Upper lobe of left lung (tissue), 6 donors: ENCODE results near the gene ATP12A. TPM values are rescaled to one million over a fixed set of nuclear protein-coding genes. Genes with fewer than 3 reads are reported as not detected.

Experiments
- ATAC-seq, 2 donors: fragments of 200-7000 bp; cut with Tn5 transposase; one replicate each; pipeline ENCODE4 v1.9.1; 2022; ENCODE audit warnings: mild to moderate bottlenecking in 2 of 2, moderate library complexity in 2 of 2; ENCODE audit not compliant: low FRiP score in 2 of 2
- DNase-seq, 2 donors: peaks; one replicate each; pipeline ENCODE4 v3.0.0-alpha.2; 2019 to 2020
- H3K27ac ChIP-seq, 4 donors: fragments of 200-600 bp; sonication (generic); one replicate each; pipeline ENCODE4 v1.5.1; 2016 to 2019
- H3K27me3 ChIP-seq, 4 donors: fragments of 200-600 bp; sonication (generic); one replicate each; pipeline ENCODE4 v1.5.1; 2017 to 2019
- H3K36me3 ChIP-seq, 4 donors: fragments of 200-600 bp; sonication (generic); one replicate each; pipeline ENCODE4 v1.5.1; 2016 to 2019
- H3K4me1 ChIP-seq, 4 donors: fragments of 200-600 bp; sonication (generic); one replicate each; pipeline ENCODE4 v1.5.1; 2018 to 2019
- H3K4me3 ChIP-seq, 4 donors: fragments of 200-600 bp; sonication (generic); one replicate each; pipeline ENCODE4 v1.5.1; 2017 to 2019; ENCODE audit warnings: mild to moderate bottlenecking in 2 of 4, moderate library complexity in 1 of 4
- H3K9me3 ChIP-seq, 4 donors: fragments of 200-600 bp; sonication (generic); one replicate each; pipeline ENCODE4 v1.5.1; 2018 to 2019
- EP300 ChIP-seq, 4 donors: sonication (generic); formaldehyde crosslinking; IDR thresholded peaks; one replicate each; pipeline ENCODE4 v1.5.1; 2017; ENCODE audit warnings: antibody characterized with exemption in 4 of 4, control low read depth in 2 of 4
- POLR2A ChIP-seq, 4 donors: fragments of 450-650 bp; IDR thresholded peaks; one replicate each; pipeline ENCODE4 v1.5.1; 2016 to 2017; ENCODE audit warnings: antibody characterized with exemption in 4 of 4, mild to moderate bottlenecking in 2 of 4
- POLR2AphosphoS5 ChIP-seq, 2 donors: sonication (generic); formaldehyde crosslinking; IDR thresholded peaks; one replicate each; pipeline ENCODE4 v1.5.1; 2017; ENCODE audit warnings: antibody characterized with exemption in 2 of 2
- WGBS, 2 donors: methylation state at CpG; one replicate each; pipeline ENCODE4 v1.1.5; 2017 to 2018; 5-methylcytosine and 5-hydroxymethylcytosine counted together
- total RNA-seq, 6 donors: library from RNA; depleted of rRNA in 4 of 6; stranded (reverse); fragments of >200 nt in 4 of 6; gene quantifications; one replicate each; pipeline versions ENCODE4 v1.1.0 to v1.2.1, GENCODE V29; 2016 to 2021
- TF ChIP-seq, protein P1 (sequence below), 6 experiments: fragments of 450-650 bp in 4 of 6; fragments of 200-600 bp in 2 of 6; sonication (generic) in 2 of 6; IDR thresholded peaks; one replicate each; pipeline ENCODE4 v1.5.1; 2016 to 2019; ENCODE audit warnings: antibody characterized with exemption in 6 of 6
- donor health status: DM: no; HTN: no; CAD: no; lungs with moderate emphysema.
- donor health status: DM: no; HTN: yes; CAD: no; lungs with severe emphysema.

ATP12A gene
- total RNA-seq, 6 donors from 2014 or later = 0.22 to 10.0 (median 0.34) TPM; not detected in 1

DNA sequence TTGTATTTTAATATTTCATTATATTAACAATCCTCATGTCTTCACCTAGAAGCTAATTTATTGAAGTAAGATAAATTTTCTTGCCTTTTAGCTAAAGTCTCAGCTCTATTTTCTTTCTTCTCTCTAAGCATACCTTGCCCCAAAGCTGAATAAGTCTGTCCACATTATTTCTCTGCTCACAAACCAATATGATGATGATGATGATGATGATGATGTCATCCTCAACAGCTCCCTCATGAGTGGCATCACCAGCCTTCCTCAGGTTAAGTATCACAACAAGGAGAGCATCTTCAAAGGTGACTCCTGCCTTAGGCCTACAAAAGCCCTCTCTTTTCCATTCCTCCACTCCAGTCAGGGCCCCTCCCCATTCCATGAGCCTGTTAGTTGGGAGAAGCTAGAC, 31.9 kb upstream of the ATP12A start:
- Histone ChIP-seq H3K4me1 (peaks cover 0 to 5% (median 0%) of the 10 kb centered on the region in 4 donors), H3K4me3 (no peak overlapping the region), H3K36me3 (no peaks in the 10 kb centered on the region), H3K9me3 (no peaks in the 10 kb centered on the region), H3K27me3 (no peaks in the 10 kb centered on the region), H3K27ac (no peak overlapping the region)
- TF ChIP-seq, protein P1, sequence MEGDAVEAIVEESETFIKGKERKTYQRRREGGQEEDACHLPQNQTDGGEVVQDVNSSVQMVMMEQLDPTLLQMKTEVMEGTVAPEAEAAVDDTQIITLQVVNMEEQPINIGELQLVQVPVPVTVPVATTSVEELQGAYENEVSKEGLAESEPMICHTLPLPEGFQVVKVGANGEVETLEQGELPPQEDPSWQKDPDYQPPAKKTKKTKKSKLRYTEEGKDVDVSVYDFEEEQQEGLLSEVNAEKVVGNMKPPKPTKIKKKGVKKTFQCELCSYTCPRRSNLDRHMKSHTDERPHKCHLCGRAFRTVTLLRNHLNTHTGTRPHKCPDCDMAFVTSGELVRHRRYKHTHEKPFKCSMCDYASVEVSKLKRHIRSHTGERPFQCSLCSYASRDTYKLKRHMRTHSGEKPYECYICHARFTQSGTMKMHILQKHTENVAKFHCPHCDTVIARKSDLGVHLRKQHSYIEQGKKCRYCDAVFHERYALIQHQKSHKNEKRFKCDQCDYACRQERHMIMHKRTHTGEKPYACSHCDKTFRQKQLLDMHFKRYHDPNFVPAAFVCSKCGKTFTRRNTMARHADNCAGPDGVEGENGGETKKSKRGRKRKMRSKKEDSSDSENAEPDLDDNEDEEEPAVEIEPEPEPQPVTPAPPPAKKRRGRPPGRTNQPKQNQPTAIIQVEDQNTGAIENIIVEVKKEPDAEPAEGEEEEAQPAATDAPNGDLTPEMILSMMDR (IDR thresholded peaks at IDR 0.05) = no peak
- no peak for TF ChIP-seq POLR2A (IDR thresholded peaks at IDR 0.05)
- no peak for TF ChIP-seq POLR2AphosphoS5 (IDR thresholded peaks at IDR 0.05)
- no peak for TF ChIP-seq EP300 (IDR thresholded peaks at IDR 0.05)
- DNase-seq (no peak), ATAC-seq (no peak)

DNA sequence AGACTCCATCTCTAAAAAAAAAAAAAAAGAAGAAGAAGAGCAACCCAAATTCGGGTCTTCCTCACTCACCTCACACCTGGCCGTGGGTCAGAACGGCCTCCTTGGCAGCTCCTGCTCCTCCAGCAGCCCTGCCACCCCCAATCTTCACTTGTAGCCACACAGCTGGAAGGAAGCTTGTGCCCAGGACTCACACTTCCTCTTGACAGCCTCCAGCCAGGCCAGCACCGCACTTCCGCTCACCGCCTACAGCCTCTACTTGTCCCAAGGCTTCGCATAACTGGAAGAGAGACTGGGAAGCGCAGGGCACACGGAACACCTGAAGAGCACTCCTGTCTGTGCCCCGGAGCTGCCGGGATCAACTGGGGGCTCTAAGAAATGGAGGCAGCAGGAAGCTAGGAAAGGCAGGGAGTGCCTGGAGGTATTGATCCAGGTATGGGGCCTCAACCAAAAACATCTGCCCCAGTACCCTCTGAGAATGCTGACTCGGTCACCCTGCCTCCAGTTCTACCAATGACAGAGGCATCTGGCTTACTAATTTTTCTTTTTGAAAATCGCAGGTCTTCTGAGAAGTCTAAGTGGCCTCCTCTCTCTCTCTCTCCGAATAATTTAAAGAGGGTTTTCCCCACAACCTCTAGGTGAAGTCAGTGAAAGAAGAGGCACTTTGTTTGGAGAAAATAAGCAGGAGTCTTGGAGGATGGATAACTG, 31.1 kb upstream of the ATP12A start:
- Histone ChIP-seq H3K4me1 (peaks cover 0 to 5% (median 0%) of the 10 kb centered on the region in 4 donors), H3K36me3 (no peaks in the 10 kb centered on the region), H3K27me3 (no peaks in the 10 kb centered on the region), H3K4me3 (no peak overlapping the region), H3K27ac (no peak overlapping the region), H3K9me3 (no peaks in the 10 kb centered on the region)
- DNase-seq = peak in 1 of 2 donors; percentile 43
- WGBS, 2 donors = 81 to 91% methylated on average over 14 of the region's 14 CpGs
- no peak for TF ChIP-seq POLR2AphosphoS5 (IDR thresholded peaks at IDR 0.05)
- no peak for TF ChIP-seq EP300 (IDR thresholded peaks at IDR 0.05)
- TF ChIP-seq, protein P1 (IDR thresholded peaks at IDR 0.05) = no peak
- TF ChIP-seq POLR2A (IDR thresholded peaks at IDR 0.05) = no peak
- ATAC-seq = no peak

DNA sequence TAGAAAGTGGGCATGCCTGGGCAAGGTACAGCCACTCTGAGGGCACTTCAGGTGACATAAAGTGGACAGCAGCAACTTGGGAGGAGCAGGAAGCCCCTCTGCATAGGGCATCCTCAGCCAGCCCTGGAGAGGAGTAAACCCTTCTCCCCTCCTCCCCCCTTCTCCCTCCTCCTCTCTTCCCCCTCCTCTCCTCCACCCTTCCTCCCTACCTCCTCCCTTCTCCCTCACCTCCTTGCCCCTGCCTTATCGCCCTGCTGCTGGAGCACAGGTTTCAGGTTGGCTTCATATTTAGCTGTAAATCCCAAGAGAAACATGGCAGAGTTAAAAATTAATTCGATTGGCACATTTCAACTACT, 30.5 kb upstream of the ATP12A start:
- Histone ChIP-seq H3K4me1 (peaks cover 0 to 5% (median 0%) of the 10 kb centered on the region in 4 donors), H3K4me3 (no peak overlapping the region), H3K9me3 (no peaks in the 10 kb centered on the region), H3K27ac (no peak overlapping the region), H3K36me3 (no peaks in the 10 kb centered on the region), H3K27me3 (no peaks in the 10 kb centered on the region)
- no peak for DNase-seq
- TF ChIP-seq POLR2AphosphoS5 (IDR thresholded peaks at IDR 0.05) = no peak
- no peak for TF ChIP-seq POLR2A (IDR thresholded peaks at IDR 0.05)
- TF ChIP-seq, protein P1 (IDR thresholded peaks at IDR 0.05) = no peak
- TF ChIP-seq EP300 (IDR thresholded peaks at IDR 0.05) = no peak
- WGBS, 2 donors = 78 to 86% methylated on average over 2 of the region's 2 CpGs
- no peak for ATAC-seq

DNA sequence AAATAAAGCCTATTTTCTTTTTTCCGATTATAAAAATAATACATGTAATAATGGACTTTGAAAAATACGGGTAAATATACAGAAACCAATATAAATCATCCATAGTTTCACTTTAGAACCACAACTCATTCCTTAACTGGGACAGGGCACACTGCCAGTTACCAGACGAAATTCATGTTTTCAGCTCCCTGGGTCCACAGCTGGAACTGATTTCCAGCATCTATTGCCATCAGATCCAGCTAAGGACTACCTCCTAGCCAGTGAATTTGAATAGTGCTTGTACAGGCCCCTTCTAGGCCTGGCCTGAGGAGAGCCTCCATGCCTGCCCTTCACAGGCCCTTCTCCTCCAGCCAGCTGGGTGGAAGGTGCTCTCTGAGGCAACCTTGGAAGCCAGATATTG, 30.0 kb upstream of the ATP12A start:
- no peak overlapping the region for H3K27ac ChIP-seq
- ATAC-seq (no peak), DNase-seq (no peak)
- TF ChIP-seq POLR2AphosphoS5 (IDR thresholded peaks at IDR 0.05) (no peak), POLR2A (IDR thresholded peaks at IDR 0.05) (no peak), EP300 (IDR thresholded peaks at IDR 0.05) (no peak)
- TF ChIP-seq, protein P1 (IDR thresholded peaks at IDR 0.05) = no peak
- H3K9me3 ChIP-seq = no peaks in the 10 kb centered on the region
- peaks cover 0 to 5% (median 0%) of the 10 kb centered on the region in 4 donors for H3K4me1 ChIP-seq
- 72 to 73% methylated on average over 3 of the region's 3 CpGs for WGBS, 2 donors
- no peaks in the 10 kb centered on the region for H3K27me3 ChIP-seq
- H3K36me3 ChIP-seq = no peaks in the 10 kb centered on the region
- no peak overlapping the region for H3K4me3 ChIP-seq
